ENCODE measurements around the gene INTS4.
"Not testable (repeated sequence)": the region's sequence is repeated elsewhere in the genome, so short reads cannot be mapped to it uniquely, and the experiment has no call there.

Gene INTS4

DNA sequence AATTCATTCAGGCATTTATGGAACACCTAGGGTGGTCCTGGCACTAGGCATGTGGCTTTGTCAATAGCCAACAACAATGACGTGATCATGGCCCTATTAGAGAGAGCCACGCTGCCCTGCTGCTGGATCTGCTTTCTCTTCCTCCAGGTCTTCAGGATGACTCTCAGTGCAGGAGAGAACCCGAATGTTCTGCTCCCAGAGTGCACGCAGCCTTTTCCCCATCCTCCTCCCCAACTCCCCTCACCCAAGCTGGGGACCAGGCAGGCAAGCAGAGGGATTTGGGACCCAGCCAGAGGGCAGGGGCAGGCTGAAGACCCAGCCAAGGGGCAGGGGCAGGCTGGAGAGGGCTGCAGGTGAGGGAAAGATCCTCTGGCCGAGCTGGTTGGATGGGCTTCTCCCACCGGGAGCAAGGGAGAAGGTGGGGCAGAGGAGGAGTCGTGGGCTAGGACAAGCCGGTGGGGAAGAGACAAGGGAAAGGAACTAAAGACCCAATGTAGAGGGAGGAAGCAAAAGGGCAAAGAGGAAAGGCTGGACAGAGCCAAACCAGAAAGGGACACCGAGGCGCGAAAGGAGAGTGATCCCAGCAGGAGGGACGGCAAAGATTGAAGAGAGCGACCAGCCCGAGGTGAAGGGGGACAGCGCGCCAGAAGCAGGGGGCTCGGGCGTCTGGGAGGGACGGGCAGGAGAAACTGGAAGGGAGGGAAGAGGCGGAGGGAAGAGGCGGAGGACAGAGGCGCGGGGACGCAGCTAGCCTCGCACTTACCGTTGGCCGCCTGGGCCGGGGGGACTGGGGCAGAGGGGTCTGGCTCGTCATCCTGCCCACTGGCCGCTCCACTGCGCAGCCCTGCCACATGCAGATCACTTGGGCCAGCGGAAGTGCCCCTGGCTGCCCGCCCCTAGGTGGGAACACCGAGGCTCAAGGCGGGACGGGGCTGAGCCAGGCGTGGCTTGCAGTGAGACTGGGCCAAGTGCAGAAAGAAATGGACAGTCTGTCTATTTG lies 28.2 kb upstream of the INTS4 start, which contains the start of gene KCTD14:
TSS of gene KCTD14 (minus strand) at position 880 of the 1,000 bp plus-strand sequence. CDS start at position 853, 27 bp downstream.
- DNase-seq, result peak; percentile 75

DNA sequence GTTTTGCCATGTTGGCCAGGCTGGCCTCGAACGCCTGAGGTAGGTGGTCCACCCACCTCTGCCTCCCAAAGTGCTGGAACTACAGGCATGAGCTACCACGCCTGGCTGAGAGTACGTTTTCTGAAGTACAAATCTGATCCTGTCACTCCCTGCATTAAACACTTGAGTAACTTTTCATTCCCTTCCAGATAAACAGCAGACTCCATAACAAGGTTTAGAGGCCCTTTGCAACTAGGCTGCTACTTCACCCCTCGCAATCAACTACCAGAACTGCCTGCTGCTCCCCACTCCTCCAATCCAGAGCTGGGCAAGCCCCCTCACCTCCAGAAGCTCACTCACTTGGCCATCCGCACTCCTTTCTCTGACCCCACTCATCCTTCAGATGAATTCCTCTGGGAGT lies 27.1 kb upstream of the INTS4 start:
- DNase-seq, result no peak

DNA sequence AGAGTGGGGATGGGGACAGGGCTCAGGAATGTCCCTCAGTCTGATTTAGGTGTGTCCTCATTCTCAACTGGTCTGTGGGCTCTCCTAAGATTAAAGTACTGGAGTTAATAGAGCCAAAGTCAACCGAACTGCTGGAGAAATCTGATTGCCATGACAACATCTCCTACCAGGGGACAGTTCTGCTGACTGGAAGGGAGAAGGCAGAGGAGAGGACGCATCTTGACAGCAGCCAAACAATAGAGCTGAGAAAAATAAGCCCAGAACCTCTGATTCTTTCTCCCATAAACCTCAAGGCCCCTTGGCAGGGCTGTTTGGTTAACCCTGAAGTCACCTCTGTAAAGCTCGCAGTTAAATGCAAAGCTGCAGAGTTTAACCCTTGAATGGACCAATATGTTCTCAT lies 25.8 kb upstream of the INTS4 start:
- DNase-seq, result no peak

DNA sequence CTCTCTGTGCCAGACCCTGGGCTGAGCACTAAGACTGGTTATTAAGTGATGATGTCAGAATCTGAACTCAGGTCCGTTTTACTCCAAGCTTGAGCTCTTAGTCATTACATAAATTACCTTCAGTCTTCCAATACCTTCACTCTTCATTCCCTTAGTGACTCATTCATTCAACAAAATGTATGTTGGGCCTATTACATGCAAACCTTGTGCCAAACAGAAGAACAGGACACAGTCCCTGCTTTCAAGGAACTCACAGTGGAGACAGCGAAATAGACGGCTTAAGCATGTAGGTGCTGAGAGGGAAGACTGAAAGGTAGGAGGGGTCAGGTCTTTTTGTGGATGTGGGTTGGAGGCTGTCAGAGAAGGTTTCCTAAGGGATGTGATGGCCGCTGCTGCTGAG lies 25.3 kb upstream of the INTS4 start:
- DNase-seq, result no peak

DNA sequence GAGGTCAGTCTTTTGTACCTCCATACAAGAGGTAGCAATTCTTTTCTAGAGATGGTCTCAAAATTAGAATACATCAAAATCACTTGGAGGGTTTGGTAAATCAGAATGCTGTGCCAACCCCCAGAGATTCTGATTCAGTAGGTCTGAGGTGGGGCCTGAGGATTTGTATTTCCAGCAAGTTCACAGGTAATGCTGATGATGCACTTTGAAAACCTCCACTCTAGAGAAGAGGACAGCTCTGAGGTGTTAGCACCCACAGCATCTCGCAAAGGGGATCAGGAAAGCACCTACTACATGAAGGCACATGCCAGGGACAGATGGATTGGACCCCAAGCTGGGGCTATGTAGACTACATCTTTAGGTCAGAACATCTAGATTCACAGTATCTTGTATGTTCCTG lies 21.4 kb upstream of the INTS4 start:
- no peak for DNase-seq

DNA sequence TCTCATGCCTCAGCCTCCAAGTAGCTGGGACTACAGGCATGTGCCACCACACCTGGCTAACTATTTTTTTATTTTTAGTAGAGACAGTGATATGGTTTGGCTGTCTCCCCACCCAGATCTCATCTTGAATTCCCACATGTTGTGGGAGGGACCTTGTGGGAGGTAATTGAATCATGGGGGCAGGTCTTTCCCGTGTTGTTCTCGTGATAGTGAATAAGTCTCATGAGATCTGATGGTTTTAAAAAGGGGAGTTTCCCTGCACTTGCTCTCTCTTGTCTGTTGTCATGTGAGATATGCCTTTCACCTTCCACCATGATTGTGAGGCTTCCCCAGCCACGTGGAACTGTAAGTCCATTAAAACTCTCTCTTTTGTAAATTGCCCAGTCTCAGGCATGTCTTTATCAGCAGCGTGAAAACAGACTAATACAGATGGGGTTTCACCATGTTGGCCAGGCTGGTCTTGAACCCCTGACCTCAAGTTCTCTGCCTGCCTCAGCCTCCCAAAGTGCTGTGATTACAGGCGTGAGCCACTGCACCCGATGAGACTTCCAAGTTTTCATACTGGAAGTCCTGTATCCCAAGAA lies 20.6 kb upstream of the INTS4 start:
- not testable (repeated sequence) for DNase-seq

DNA sequence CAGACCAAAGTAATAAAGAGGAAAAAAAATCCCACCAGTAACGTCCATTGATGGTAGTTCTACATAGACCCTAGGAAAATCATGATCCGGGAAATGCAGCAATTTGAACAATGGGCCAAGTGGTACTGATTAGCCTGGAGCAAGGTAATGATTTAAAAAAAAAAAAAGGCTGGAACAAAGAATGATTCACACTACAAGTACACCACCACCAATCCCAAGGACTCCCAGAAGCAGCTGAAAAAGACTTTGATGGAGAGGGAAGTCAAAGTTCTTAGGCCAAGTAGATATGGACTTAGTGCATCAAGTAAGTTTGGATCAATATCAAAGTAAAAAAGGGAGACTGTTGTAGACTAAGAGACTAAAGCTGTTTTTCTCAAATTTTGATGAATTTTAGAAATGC lies 16.8 kb upstream of the INTS4 start:
- no peak for DNase-seq

DNA sequence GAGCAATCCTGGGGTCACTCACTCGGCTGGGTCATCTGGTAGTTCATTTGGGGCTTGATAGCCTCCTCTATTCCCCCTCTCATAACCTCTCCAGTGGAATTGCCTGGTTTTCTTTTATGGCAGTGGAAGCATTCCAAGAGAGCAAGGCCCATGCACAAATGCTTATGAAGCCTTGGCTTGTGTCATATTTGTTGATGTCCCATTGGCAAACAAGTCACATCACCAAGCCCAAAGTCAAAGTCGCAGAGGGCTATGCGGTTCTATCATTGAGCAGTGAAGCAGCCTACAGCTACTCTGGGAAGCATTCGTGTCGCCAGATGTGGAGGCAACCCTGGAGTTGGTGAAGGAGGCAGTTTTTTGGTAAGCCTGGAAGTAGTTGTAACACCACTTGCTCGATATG lies 16.3 kb upstream of the INTS4 start:
- no peak for DNase-seq

DNA sequence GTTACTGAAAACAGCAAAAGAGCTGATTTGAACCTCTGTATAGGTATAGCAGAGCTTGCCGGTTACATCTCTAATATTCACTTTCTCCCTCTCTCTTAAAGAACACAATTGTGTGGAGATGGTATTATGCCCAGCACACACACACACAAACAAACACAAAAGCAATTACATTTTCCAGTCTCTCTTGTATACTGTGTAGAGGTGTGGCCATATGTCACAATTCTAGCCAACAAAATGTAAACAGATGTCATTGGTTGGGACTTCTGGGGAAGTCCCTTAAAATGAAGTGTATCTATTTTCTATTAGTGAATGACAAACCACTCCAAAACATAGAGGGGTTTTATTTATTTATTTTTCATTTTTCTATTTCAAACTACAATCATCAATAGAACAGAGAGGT lies 15.8 kb upstream of the INTS4 start:
- DNase-seq, result no peak

DNA sequence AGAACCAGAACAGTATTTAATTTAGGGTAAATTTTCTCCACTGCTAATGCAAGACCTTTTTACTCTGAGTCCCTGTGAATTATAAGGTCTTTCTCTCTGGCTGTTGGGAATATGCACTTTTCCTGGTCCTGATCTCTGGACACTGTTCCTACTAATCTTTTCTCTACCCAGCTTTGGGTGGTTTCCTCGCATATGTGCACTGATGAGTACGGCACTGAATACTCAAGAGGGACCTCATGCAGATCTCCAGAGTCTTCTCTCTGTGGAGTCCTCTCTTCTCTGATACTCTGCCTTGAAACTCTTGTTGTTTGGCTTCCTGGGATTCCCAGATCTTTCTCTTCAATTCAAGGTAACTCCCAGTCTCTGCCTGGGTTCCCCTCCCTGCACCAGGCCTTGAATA lies 14.6 kb upstream of the INTS4 start:
- DNase-seq, result no peak

DNA sequence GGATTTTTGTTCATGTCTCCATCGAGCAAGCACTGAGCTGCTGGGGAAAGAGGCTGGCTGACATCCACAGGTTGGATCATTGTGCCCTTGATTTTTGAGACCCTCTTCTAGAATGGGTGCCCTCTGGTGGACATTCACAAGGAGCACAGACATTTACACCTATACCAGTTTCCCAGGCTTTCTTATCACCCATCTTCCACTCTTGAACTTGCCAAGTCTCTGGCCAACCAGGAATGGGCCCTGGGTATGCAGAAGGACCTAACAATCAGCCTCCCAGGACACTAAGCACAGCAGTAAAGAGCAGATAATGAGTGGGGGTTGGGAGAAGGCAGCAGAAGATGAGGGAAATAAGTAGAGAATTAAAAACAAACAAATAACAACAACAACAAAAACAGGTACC lies 5.7 kb upstream of the INTS4 start:
- DNase-seq, result peak; percentile 95

DNA sequence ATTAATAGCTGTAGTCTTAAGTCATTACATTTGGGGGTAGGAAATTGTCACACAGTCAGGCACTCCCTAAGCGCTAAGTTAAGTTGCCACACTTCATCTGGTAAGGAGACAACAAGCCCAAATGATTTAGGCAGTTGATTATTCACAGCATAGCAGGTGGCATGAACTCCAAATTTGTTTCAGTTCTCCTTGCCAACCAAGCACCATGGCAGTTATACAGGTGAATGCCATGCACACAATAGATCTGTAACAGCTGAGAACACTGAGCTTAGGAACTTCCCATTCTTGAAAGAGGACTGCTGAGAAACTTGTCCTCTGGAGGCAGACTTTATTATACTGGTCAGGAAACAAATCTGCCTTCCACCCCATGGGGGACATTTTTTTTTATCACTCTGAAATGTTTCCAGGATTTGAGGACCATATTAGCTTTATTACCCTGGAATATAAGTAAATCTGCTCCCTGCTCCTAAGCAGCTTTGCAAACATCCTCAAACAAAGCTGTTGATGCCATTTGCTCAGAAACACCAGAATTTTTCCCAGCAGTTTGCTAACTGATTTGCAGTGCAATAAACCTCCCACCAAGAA lies 5.1 kb upstream of the INTS4 start:
- DNase-seq, result peak; percentile 61

DNA sequence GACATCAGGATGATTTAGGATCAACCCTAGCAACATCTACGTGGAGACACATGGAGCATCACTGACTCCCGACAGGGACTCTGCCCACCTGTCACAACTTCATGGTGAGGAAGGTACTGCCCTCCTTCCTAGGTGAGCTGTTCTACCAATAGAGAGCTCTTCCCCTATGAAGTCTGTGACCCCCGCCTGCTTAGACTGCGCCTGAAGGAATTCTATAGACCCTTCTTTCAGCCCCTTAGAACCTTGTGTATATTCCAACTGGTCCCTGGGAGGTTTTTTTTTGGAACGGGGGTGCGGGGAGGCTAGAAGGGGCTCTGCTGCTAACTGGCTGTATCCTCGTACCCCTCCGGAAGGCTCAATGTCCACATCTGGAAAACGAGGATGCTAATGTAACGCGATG lies 566 bp downstream of the INTS4 start:
- DNase-seq, result no peak

DNA sequence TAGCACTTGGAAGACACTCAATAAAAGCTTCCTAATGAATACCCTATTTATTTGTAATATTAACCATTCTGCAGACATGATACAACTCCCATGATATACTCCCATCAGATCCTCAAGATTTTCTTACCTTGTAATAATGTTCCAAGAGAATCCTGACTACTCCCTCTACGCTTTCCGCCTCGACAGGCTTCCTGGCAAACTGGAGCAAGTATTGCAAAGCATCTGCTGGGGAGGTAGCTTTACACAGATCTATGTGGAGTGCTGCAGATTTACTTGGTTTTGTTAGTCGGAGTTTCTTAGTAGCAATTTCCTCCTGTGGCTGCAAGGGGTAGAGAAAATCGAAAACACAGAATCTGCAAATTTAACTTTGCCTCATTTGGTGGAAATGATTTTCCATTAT lies 3.5 kb downstream of the INTS4 start:
- DNase-seq, result no peak

DNA sequence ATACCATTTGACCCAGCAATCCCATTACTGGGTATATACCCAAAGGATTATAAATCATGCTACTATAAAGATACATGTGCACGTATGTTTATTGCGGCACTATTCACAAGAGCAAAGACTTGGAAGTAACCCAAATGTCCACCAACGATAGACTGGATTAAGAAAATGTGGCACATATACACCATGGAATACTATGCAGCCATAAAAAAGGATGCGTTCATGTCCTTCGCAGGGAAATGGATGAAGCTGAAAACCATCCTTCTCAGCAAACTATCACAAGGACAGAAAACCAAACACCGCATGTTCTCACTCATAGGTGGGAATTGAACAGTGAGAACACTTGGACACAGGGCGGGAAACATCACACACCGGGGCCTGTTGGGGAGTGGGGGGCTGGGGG lies 8.0 kb downstream of the INTS4 start:
- not testable (repeated sequence) for DNase-seq

DNA sequence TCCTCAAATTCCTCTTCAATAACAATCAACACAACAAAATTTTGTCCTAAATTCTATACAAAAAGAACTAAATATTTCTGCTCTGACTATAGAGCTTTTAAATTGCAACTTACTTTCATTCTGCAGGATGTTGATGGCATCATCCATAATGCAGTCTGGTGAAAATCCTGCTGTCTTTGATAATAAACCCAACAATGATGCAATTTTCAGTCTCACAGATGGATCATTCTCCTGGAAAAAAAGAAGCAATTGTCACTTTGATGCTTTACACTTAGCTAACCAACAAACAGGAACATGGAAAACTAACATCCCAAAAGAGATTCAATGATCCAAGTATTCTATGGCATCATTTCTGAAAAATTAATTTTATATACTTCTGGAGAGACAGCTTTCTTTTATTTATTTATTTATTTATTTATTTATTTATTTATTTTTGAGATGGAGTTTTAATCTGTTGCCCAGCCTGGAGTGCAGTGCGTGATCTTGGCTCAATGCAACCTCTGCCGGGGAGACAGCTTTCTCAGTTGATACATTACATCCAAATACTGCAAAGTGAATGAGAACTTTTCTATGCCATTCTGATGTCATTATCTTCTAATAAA lies 13.0 kb downstream of the INTS4 start:
- no peak for DNase-seq

DNA sequence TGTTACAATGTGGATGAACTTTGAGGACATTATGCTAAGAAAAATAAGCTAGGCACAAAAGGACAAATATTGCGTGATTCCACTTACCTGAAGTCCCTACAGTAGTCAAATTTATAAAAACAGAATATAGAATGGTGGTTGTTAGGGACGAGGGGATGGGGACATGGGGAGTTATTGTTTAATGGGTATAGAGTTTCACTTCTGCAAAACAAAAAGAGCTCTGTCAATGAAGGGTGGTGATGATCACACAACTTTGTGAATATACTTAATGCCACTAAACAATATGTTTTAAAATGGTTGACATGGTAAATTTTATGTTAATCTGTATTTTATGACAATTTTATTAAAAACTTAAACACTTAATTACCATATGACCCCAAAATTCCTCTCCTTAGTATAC lies 26.1 kb downstream of the INTS4 start:
- DNase-seq, result no peak

DNA sequence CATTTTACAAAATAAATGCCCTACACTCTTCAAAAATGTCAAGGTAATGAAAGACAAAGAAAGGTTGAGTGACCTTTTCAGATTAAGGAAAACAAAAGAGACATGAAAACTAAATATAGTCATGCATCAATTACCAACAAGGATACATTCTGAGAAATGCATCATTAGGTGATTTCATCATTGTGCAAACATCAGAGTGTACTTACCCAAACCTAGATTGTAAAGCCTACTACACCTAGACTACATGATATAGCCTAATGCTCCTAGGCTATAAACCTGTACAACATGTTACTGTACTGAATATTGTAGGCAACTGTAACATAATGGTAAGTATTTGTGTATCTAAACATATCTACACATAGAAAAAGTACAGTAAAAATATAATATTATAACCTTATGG lies 26.7 kb downstream of the INTS4 start:
- no peak for DNase-seq

DNA sequence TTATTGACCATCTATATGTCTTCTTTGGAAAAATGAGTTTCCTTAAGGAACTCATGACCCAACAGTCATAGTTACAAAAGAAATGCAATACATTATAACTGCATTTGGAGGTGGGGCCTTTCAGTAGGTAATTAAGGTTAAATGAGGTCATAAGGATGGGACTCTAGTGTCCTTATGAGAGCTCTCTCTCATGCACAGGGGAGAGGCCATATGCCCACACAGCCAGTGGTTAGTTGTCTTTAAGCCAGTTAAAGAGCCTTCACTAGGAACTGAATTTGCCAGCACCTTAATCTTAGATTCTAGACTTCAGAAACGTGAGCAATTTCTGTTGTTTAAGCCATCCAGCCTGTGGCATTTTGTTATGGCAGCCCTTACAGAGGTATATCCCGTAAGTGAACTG lies 27.3 kb downstream of the INTS4 start:
- DNase-seq, result no peak

DNA sequence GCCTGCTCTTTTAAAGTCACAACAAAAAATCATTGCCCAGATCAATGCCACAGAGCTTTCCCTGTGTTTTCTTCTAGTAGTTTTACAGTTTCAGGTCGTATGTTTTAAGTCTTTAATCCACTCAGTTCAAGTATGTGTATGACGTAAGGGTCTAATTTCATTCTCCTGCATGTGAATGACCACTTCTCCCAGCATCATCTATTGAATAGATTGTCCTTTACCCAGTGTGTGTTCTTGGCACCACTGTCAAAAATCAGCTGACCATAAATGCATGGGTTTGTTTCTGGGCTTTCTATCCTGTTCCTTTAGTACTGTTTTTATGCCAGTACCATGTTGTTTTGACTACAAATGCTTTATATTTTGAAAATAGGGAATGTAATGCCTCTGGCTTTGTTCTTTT lies 28.1 kb downstream of the INTS4 start:
- DNase-seq, result no peak

DNA sequence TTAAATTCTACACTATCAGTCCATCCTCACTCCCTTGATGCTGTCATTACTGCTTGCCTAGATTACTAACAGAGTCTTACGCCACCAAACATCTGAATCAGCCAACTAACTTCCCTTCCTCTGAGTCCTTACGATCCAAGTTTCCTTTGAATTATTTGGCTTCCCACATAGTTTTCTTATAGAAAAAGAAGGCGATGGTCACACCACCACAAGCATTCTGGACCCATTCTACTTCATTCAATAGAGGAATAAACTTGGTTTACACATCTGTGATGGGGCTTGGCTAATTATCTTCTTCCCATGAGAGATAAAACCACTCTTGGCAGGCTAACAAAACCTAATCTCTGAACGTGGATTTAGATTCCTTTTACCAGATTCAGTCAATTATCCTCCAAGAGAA lies 35.0 kb downstream of the INTS4 start:
- no peak for DNase-seq

DNA sequence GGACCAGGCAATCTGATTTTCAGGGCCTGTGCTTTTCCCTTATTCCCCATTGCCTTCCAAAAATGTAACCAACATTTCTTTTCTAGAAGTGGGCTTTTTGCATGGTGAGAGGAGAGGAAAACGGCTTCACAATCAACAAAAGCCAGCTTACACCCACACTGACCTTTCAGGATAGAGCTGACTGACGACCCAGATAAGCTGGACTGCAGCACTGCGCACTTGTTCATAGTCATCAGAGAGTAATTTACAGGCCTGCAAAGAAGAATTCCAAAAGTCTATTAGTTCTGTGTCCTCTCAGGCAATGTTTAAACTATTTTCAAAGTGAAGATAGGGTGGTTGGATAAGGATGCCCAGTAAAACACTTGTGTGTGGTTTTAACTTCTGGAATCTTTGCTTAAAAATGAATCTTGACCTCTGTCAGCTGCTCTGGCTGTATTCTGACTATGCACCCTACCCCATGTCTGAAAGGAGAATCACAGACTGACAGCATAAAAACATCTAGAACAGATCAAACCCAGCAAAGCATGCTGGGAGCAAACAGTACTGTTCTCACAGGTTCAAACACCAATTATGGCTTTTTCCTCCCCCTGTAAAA lies 35.8 kb downstream of the INTS4 start:
- DNase-seq, result not testable (repeated sequence)

DNA sequence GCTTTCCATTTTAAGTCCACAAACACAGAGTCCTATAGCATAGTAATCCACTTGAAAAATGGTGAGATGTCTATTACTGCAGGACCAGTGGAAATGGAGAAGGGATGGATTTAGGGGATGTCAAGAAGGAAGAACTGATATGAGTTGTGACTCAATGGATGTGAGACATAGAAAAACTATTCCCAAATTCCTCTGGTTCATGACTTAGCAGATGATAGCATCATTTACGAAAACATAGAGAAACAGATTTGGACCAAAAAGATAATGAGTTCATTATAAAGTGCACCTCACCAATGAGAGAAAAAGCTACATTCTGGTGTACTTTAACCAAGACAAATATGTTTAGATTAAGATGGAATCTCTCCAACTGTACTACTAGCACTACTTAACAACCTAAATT lies 51.2 kb downstream of the INTS4 start:
- DNase-seq, result not testable (repeated sequence)

Data from NCI-H1092 treated with DMSO at 0.1 percent for 48 hours (cell line).